Right lobe of liver (tissue), 6 donors: Measurements from ENCODE around the gene GULP1. TPM values are rescaled to one million over a fixed set of nuclear protein-coding genes. Genes with fewer than 3 reads are reported as not detected.

Experiments used
- ATAC-seq, 4 donors: fragments of 200-7000 bp; cut with Tn5 transposase; one replicate each; pipeline ENCODE4 v1.9.1; 2020; ENCODE audit warnings: mild to moderate bottlenecking in 4 of 4, moderate library complexity in 4 of 4
- DNase-seq, 3 donors: peaks; one replicate each; pipeline ENCODE4 v3.0.0-alpha.2; 2020
- H3K27ac ChIP-seq, 3 donors: fragments of 200-600 bp; one replicate each; pipeline ENCODE4 v1.8.0; 2022
- H3K27me3 ChIP-seq, 2 donors: fragments of 200-600 bp; one replicate each; pipeline ENCODE4 v1.8.0; 2022
- H3K36me3 ChIP-seq, 4 donors: fragments of 200-600 bp; sonication (generic) in 1 of 4; one replicate each; pipeline versions ENCODE4 v1.5.1 to v1.8.0; 2017 to 2022; ENCODE audit warnings: control low read depth in 1 of 4
- H3K4me1 ChIP-seq, 4 donors: fragments of 200-600 bp; sonication (generic) in 1 of 4; one replicate each; pipeline versions ENCODE4 v1.5.1 to v1.8.0; 2017 to 2022; ENCODE audit warnings: control low read depth in 1 of 4
- H3K4me3 ChIP-seq, 3 donors: fragments of 200-600 bp; one replicate each; pipeline ENCODE4 v1.8.0; 2022
- H3K9me3 ChIP-seq, 4 donors: fragments of 200-600 bp; sonication (generic) in 1 of 4; one replicate each; pipeline versions ENCODE4 v1.5.1 to v1.8.0; 2017 to 2022; ENCODE audit warnings: control low read depth in 1 of 4
- POLR2A ChIP-seq: fragments of 450-650 bp; IDR thresholded peaks from one replicate; pipeline ENCODE4 v1.6.1; 2017; ENCODE audit warnings: antibody characterized with exemption, mild to moderate bottlenecking
- WGBS: methylation state at CpG from one replicate; pipeline ENCODE4 v1.1.6; 2018; ENCODE audit warnings: low coverage, low lambda C conversion rate; ENCODE audit not compliant: insufficient coverage; ENCODE audit errors: missing lambda C conversion rate; 5-methylcytosine and 5-hydroxymethylcytosine counted together
- intact Hi-C, 2 donors: fragments of 100-400 bp; cut with DNase I; formaldehyde crosslinking; loops; one replicate each; pipeline versions ENCODE4 v1.11.2 to v1.14.1; 2022
- total RNA-seq, 6 experiments: library from RNA; depleted of rRNA in 2 of 6; stranded (reverse); fragments of >200 nt in 2 of 6; fragmentation: NEBNext Ultra II Directional in 3 of 6; extraction: Animal tissue kit (Norgen Biotek cat#: 25700) in 3 of 6; gene quantifications; one replicate each; pipeline versions ENCODE4 v1.1.0 to v1.2.4, GENCODE V29; 2016 to 2023
- TF ChIP-seq, protein P1 (sequence below), 4 donors: fragments of 200-600 bp in 3 of 4; fragments of 450-650 bp in 1 of 4; IDR thresholded peaks; one replicate each; pipeline versions ENCODE4 v1.5.1 to v1.8.0; 2016 to 2022; ENCODE audit warnings: antibody characterized with exemption in 4 of 4, mild to moderate bottlenecking in 2 of 4
- donor health status: DM: no; HTN: yes; CAD: no.
- donor health status: DM: no; HTN: no; CAD: no.
- donor health status: DM: no; HTN: no; CAD: no.
- donor health status: DM: no; HTN: yes; CAD: no.
- donor health status: DM: no; HTN: yes; CAD: no.

GULP1 gene
- total RNA-seq, 6 experiments from 2014 or later, result 0.42 to 4.4 (median 0.89) TPM

DNA sequence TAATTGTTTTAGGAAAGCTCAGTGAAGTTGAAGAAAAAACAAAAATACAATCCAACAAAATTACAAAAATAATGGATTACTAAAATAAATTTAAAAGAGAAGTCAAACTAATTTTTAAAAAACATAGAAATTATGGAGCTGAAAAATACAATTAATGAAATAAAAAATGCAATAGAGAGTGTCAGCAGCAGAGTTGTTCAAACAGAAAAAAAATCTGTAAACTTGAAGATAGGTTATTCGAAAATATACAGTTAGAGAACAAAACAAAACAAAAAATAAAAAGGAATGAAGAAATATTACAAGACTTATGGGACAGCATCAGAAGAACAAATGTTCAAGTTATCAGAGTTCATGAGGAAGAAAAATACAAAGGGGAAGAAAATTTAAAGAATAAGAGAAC, 114.7 kb downstream of the GULP1 start:
- Histone ChIP-seq H3K4me1 (no peaks in the 10 kb centered on the region), H3K4me3 (no peak overlapping the region), H3K27me3 (no peaks in the 10 kb centered on the region), H3K36me3 (no peaks in the 10 kb centered on the region), H3K9me3 (peaks cover 0 to 7% (median 0%) of the 10 kb centered on the region in 4 donors), H3K27ac (no peak overlapping the region)
- no peak for TF ChIP-seq POLR2A
- TF ChIP-seq, protein P1, sequence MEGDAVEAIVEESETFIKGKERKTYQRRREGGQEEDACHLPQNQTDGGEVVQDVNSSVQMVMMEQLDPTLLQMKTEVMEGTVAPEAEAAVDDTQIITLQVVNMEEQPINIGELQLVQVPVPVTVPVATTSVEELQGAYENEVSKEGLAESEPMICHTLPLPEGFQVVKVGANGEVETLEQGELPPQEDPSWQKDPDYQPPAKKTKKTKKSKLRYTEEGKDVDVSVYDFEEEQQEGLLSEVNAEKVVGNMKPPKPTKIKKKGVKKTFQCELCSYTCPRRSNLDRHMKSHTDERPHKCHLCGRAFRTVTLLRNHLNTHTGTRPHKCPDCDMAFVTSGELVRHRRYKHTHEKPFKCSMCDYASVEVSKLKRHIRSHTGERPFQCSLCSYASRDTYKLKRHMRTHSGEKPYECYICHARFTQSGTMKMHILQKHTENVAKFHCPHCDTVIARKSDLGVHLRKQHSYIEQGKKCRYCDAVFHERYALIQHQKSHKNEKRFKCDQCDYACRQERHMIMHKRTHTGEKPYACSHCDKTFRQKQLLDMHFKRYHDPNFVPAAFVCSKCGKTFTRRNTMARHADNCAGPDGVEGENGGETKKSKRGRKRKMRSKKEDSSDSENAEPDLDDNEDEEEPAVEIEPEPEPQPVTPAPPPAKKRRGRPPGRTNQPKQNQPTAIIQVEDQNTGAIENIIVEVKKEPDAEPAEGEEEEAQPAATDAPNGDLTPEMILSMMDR (IDR thresholded peaks at IDR 0.05), result no peak
- 56% methylated on average over 1 of the region's 1 CpG for WGBS
- intact Hi-C loops, result no loop called here
- DNase-seq (no peak), ATAC-seq (no peak)

DNA sequence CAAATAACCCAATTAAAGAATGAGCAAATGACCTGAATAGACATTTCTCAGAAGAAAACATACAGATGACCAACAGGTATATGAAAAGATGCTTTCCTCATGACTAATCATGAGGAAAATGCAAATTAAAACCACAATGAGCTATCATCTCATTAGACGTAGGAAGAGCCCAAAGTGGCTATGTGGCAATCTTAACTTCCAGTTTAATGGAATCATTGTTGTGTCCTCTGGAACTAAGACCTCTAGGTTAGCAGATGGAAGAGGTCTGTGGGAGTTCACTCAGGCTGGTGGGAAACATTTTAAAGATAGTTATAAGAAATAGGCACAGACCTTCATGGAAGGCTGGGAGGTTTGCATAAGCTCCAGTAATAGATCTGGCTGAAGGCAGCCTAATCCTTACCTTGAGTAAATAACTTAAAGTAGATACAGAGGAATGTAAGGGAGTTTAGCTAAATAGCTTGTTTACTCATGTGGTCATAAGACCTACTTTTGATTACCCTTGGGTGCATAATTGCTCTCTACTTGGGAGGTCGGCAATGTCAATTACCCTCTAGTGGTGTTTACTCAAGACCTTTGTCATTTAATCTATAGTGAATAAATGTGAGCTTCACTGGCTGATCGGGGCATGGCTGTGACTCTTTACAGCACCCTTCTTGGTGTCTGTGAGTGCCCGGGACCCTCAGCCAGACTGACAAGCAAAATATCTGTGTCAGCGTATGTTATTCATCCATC, 119.0 kb downstream of the GULP1 start:
- DNase-seq (no peak), ATAC-seq (no peak)
- no peaks in the 10 kb centered on the region for H3K36me3 ChIP-seq
- intact Hi-C loops, result no loop called here
- WGBS, result 68% methylated on average over 3 of the region's 5 CpGs
- H3K4me3 ChIP-seq, result no peak overlapping the region
- TF ChIP-seq POLR2A, result no peak
- TF ChIP-seq, protein P1 (IDR thresholded peaks at IDR 0.05), result no peak
- no peaks in the 10 kb centered on the region for H3K4me1 ChIP-seq
- H3K27ac ChIP-seq, result no peak overlapping the region
- no peaks in the 10 kb centered on the region for H3K27me3 ChIP-seq
- peaks cover 0 to 7% (median 0%) of the 10 kb centered on the region in 4 donors for H3K9me3 ChIP-seq

DNA sequence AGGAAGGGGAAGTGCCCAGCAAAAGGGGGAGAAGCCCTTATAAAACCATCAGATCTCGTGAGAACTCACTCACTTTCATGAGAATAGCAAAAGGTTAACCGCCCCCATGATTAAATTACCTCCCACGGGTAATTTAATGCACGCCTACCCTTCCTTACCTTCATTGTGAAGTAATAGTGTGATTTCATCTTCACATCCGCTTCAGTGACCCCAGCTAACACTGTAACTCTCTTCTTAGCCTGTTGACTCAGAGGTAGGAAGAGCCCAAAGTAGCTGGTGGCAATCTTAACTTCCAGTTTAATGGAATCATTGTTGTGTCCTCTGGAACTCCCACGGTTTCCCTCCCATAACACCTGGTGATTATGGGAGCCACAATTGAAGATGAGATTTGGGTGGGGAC, 120.5 kb downstream of the GULP1 start:
- H3K4me3 ChIP-seq, result no peak overlapping the region
- WGBS, result 86% methylated on average over 4 of the region's 6 CpGs
- no peaks in the 10 kb centered on the region for H3K36me3 ChIP-seq
- ATAC-seq (no peak), DNase-seq (no peak)
- H3K27me3 ChIP-seq, result no peaks in the 10 kb centered on the region
- TF ChIP-seq, protein P1 (IDR thresholded peaks at IDR 0.05), result no peak
- no peak for TF ChIP-seq POLR2A
- intact Hi-C loops, result no loop called here
- peaks cover 0 to 2% (median 0%) of the 10 kb centered on the region in 4 donors for H3K9me3 ChIP-seq
- H3K27ac ChIP-seq, result no peak overlapping the region
- H3K4me1 ChIP-seq, result no peaks in the 10 kb centered on the region

DNA sequence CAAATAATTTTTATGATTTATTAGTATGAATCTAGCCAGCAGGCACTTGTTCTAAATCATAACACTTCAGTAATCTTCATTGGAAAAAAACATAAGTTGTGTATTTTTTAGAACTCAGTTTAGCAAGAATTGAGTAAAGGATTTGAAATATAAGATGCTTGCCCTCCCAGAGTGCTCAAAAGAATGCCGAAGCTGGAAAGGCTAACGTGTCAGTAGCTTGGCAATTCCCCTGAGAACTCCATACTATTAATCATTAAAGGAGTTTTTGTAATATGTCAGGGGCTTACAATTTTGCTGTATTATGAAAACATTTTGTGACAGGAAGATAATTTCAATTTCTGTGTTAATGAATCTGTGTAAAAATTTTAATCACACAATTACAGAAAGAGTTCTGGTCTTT, 122.7 kb downstream of the GULP1 start:
- Histone ChIP-seq H3K4me1 (no peaks in the 10 kb centered on the region), H3K36me3 (no peaks in the 10 kb centered on the region), H3K27me3 (no peaks in the 10 kb centered on the region), H3K4me3 (no peak overlapping the region), H3K27ac (no peak overlapping the region), H3K9me3 (no peaks in the 10 kb centered on the region)
- 44% methylated on average over 2 of the region's 2 CpGs for WGBS
- no peak for TF ChIP-seq POLR2A
- TF ChIP-seq, protein P1 (IDR thresholded peaks at IDR 0.05), result no peak
- DNase-seq (no peak), ATAC-seq (no peak)
- intact Hi-C loops, result no loop called here
